Endodermal cell (in vitro differentiated cells): Measurements from ENCODE around the gene SLC12A8. TPM values are rescaled to one million over a fixed set of nuclear protein-coding genes. Genes with fewer than 3 reads are reported as not detected.

Experiments
- DNase-seq: peaks from one replicate; pipeline ENCODE4 v3.0.0-alpha.2; 2017
- H3K27ac ChIP-seq: 2 replicates; pipeline ENCODE4 v1.5.1; 2013; ENCODE audit warnings: mild to moderate bottlenecking, low read depth, low read length, moderate library complexity
- H3K27me3 ChIP-seq: 2 replicates; pipeline ENCODE4 v1.6.1; 2013; ENCODE audit warnings: mild to moderate bottlenecking, low read length, moderate library complexity; ENCODE audit not compliant: insufficient read depth, control insufficient read depth, poor library complexity, severe bottlenecking
- H3K36me3 ChIP-seq: 2 replicates; pipeline ENCODE4 v1.7.0; 2013; ENCODE audit warnings: mild to moderate bottlenecking, low read length, moderate library complexity; ENCODE audit not compliant: control insufficient read depth, insufficient read depth
- H3K4me1 ChIP-seq: one replicate; pipeline ENCODE4 v1.7.0; 2013; ENCODE audit warnings: low read length; ENCODE audit not compliant: control insufficient read depth, insufficient read depth
- H3K4me3 ChIP-seq: 2 replicates; pipeline ENCODE4 v1.5.1; 2013; ENCODE audit warnings: mild to moderate bottlenecking, low read length, moderate library complexity
- H3K9ac ChIP-seq: 2 replicates; pipeline ENCODE4 v1.6.1; 2013; ENCODE audit warnings: mild to moderate bottlenecking, low read length, moderate library complexity; ENCODE audit not compliant: poor library complexity, severe bottlenecking; ENCODE audit errors: extremely low read depth
- H3K9me3 ChIP-seq: 2 replicates; pipeline ENCODE4 v1.6.1; 2013; ENCODE audit warnings: mild to moderate bottlenecking, low read length, moderate library complexity; ENCODE audit not compliant: control insufficient read depth
- H3K27ac Mint-ChIP-seq: 2 replicates; pipeline ENCODE4 v1.8.0; 2020; ENCODE audit warnings: mixed read lengths
- H3K27me3 Mint-ChIP-seq: 2 replicates; pipeline ENCODE4 v1.8.0; 2021; ENCODE audit warnings: mild to moderate bottlenecking, mixed read lengths; ENCODE audit not compliant: insufficient read depth
- H3K36me3 Mint-ChIP-seq: 2 replicates; pipeline ENCODE4 v1.8.0; 2020; ENCODE audit warnings: low read depth, mixed read lengths
- H3K4me1 Mint-ChIP-seq: 2 replicates; pipeline ENCODE4 v1.8.0; 2020; ENCODE audit warnings: mixed read lengths
- H3K4me3 Mint-ChIP-seq: 2 replicates; pipeline ENCODE4 v1.8.0; 2020; ENCODE audit warnings: mild to moderate bottlenecking, moderate library complexity, mixed read lengths
- H3K9me3 Mint-ChIP-seq: 2 replicates; pipeline ENCODE4 v1.8.0; 2020; ENCODE audit warnings: mild to moderate bottlenecking, mixed read lengths
- CTCF ChIP-seq: fragments of 200-600 bp; sonication (generic); conservative IDR thresholded peaks from 2 replicates; pipeline ENCODE4 v1.5.0; 2021; ENCODE audit warnings: antibody characterized with exemption, mild to moderate bottlenecking
- WGBS, 2 experiments: methylation state at CpG; one replicate each; pipeline versions ENCODE4 v1.1.5 to v1.1.7; 2013; ENCODE audit warnings: missing lambda C conversion rate in 2 of 2, mixed read lengths in 1 of 2; ENCODE audit not compliant: insufficient coverage in 1 of 2, insufficient read length in 1 of 2; 5-methylcytosine and 5-hydroxymethylcytosine counted together
- total RNA-seq, 2 donors: library from RNA; stranded (reverse); fragmentation: NEBNext Ultra II Directional in 1 of 2; extraction: Animal tissue kit (Norgen Biotek cat#: 25700) in 1 of 2; gene quantifications; 2 replicates in 1 of 2; 3 replicates in 1 of 2; pipeline ENCODE4 v1.2.1, GENCODE V29; 2021

SLC12A8 gene
- total RNA-seq, 2 donors from 2014 or later: 17.3 to 18.6 TPM

DNA sequence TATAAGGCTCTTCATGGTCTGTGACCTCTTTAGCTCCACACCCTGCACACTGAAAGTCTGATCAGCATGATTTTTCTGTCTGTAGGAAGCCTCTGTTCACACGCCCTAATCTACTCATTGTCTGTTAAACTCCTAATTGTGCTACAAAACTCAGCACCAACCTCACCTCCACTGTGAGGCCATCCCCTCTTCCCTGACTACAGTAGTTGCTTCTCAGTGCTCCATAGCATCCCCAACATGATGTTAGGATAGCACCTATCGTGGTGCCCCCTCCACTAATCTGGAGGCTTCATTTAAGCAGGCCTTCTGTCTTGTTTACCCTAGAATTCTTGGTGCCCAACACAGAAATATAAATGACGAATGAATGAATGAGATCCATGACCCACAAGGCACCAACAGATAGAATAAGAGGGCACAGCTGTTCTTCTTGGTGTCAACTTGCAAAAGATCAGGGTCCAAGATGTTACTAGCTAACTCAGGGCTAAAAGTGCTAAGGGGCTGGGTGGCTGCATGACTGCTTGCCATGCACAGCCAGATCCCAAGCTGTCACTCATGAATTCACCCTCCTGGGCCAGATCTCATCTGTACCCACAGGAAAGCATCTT lies 101.6 kb downstream of the SLC12A8 start:
- 90 to 96% methylated on average over 3 of the region's 3 CpGs for WGBS, 2 experiments
- H3K4me1 Mint-ChIP-seq: peaks cover 11% of the 10 kb centered on the region
- no peaks in the 10 kb centered on the region for H3K27me3 Mint-ChIP-seq
- no peaks in the 10 kb centered on the region for H3K27me3 ChIP-seq
- peaks cover 8% of the 10 kb centered on the region for H3K36me3 Mint-ChIP-seq
- no peak overlapping the region for H3K27ac ChIP-seq
- TF ChIP-seq CTCF: no peak
- no peaks in the 10 kb centered on the region for H3K4me1 ChIP-seq
- H3K9me3 ChIP-seq: no peaks in the 10 kb centered on the region
- no peaks in the 10 kb centered on the region for H3K9me3 Mint-ChIP-seq
- H3K4me3 ChIP-seq: no peak overlapping the region
- no peak overlapping the region for H3K9ac ChIP-seq
- no peaks in the 10 kb centered on the region for H3K36me3 ChIP-seq
- no peak for DNase-seq
- no peak overlapping the region for H3K4me3 Mint-ChIP-seq
- H3K27ac Mint-ChIP-seq: no peak overlapping the region

- Mint-ChIP-seq H3K27me3 (no peaks in the 10 kb centered on the region), H3K9me3 (no peaks in the 10 kb centered on the region), H3K4me1 (peaks cover 4% of the 10 kb centered on the region), H3K4me3 (no peak overlapping the region), H3K27ac (no peak overlapping the region), H3K36me3 (peaks cover 12% of the 10 kb centered on the region)
- 94 to 95% methylated on average over 5 to 10 of the region's 10 CpGs for WGBS, 2 experiments
- Histone ChIP-seq H3K36me3 (no peaks in the 10 kb centered on the region), H3K4me3 (no peak overlapping the region), H3K9ac (no peak overlapping the region), H3K27ac (no peak overlapping the region), H3K4me1 (no peaks in the 10 kb centered on the region), H3K27me3 (no peaks in the 10 kb centered on the region), H3K9me3 (no peaks in the 10 kb centered on the region)
- TF ChIP-seq CTCF: no peak
- no peak for DNase-seq
Measured at GRCh38 chr3:125110016-125110875, 102.3 kb downstream of the SLC12A8 start.

DNA sequence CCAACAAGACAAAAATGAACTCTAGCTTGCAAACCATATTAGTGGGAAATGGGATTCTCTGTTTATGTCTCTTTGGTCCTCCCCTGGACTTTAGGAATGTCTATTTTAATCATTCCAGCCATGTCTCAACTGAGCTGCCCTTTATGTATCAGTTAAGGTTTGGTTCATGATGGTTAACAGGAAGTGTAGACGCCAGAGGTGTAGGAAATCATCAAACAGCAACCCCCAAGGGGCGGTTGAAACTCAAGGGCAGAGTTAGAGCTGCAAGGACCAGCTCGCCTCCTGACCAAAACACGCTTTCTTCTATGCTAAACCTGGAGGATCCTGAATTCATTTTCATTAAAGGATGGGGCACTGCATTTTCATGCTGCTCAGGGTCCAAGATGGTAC lies 103.0 kb downstream of the SLC12A8 start:
- no peaks in the 10 kb centered on the region for H3K9me3 ChIP-seq
- H3K27ac ChIP-seq: no peak overlapping the region
- Mint-ChIP-seq H3K4me3 (no peak overlapping the region), H3K9me3 (no peaks in the 10 kb centered on the region), H3K4me1 (peaks cover 4% of the 10 kb centered on the region), H3K36me3 (peaks cover 18% of the 10 kb centered on the region), H3K27ac (no peak overlapping the region), H3K27me3 (no peaks in the 10 kb centered on the region)
- no peaks in the 10 kb centered on the region for H3K4me1 ChIP-seq
- H3K9ac ChIP-seq: no peak overlapping the region
- no peak overlapping the region for H3K4me3 ChIP-seq
- no peak for TF ChIP-seq CTCF
- H3K36me3 ChIP-seq: no peaks in the 10 kb centered on the region
- 92 to 95% methylated on average over 4 of the region's 4 CpGs for WGBS, 2 experiments
- no peaks in the 10 kb centered on the region for H3K27me3 ChIP-seq
- DNase-seq: no peak
